ENCODE results near the gene ARHGAP9. TPM values are rescaled to one million over a fixed set of nuclear protein-coding genes. Genes with fewer than 3 reads are reported as not detected.

The ARHGAP9 gene
- total RNA-seq, 1 donor from 2014 or later = 10.0 TPM

DNA sequence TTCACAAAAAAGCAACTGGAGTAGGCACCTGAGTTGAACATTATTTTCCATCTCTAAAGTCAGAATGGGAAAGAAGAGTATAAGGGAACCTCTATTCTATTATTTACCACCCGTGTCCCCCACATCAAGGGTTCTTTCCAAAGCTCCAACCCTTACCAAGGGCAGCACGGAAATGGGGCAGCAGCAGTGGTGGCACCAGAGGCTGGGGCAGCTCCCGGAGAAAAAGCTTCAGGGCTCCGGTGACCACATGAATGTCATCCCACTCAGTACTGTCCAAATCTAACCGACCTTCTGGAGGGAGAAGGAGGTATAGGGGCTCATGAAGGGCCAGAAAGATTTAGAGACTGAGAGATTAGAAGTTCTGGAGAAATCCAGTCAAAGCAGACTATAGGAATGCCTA, 5.8 kb downstream of the ARHGAP9 start:
- no peak for DNase-seq (ENCODE audit: low spot score)

DNA sequence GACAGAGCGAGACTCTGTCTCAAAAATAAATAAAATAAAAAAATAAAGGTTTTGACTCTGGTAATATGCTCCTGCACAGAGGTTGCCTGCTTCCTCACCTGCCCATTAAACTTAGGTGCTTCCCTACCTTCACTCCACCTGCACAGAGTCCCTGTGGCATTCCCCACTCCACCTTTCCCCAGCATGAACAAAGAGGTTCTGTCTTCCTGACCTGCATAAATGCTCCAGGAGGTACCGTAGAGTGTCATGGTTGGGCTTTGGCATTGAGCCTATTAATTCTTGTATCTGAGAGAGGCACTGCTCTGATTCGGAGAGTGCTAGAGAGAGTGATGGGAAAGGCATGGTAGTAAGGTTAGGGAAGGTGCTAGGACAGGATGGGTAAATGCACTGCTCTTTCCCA, 6.3 kb downstream of the ARHGAP9 start:
- no peak for DNase-seq (ENCODE audit: low spot score)

DNA sequence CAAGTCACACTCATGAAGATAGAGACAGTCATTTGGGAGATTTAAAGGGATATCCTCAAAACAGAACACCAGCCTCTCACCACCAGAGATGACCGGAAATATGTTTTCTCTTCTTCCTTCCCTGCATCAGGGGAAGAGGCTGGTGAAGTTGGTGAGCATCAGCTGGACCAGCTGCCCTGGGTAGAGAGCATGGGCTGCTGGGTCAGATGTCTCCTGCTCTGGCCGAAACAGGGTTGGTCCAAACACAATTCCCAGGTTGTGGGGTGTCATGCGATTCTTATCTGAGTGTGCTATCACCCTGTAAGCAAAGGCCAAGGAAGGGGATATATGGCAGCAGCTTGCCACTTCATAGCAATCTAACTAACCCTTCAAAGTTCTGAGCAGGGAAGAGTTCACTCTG, 7.3 kb downstream of the ARHGAP9 start:
- DNase-seq (ENCODE audit: low spot score) = no peak

DNA sequence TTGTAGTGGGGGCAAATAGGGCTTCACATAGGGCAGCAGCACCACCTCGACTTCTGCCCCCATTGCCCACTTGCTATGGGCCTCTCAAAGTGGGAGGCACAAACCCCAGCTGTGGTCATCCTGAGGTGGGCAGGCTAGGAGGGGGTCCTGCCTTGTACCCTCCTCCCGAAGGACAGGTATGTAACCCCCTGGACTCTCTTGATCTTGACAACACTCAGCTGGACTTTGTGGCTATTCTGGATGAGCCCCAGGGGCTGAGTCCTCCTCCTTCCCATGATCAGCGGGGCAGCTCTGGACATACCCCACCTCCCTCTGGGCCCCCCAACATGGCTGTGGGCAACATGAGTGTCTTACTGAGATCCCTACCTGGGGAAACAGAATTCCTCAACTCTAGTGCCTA, 8.0 kb downstream of the ARHGAP9 start:
- no peak for DNase-seq (ENCODE audit: low spot score)

DNA sequence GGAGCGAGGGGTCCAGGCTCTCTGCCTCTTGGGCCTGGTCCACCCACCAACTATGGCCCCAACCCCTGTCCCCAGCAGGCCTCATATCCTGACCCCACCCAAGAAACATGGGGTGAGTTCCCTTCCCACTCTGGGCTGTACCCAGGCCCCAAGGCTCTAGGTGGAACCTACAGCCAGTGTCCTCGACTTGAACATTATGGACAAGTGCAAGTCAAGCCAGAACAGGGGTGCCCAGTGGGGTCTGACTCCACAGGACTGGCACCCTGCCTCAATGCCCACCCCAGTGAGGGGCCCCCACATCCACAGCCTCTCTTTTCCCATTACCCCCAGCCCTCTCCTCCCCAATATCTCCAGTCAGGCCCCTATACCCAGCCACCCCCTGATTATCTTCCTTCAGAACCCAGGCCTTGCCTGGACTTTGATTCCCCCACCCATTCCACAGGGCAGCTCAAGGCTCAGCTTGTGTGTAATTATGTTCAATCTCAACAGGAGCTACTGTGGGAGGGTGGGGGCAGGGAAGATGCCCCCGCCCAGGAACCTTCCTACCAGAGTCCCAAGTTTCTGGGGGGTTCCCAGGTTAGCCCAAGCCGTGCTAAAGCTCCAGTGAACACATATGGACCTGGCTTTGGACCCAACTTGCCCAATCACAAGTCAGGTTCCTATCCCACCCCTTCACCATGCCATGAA, 8.6 kb downstream of the ARHGAP9 start:
- DNase-seq (ENCODE audit: low spot score) = no peak

DNA sequence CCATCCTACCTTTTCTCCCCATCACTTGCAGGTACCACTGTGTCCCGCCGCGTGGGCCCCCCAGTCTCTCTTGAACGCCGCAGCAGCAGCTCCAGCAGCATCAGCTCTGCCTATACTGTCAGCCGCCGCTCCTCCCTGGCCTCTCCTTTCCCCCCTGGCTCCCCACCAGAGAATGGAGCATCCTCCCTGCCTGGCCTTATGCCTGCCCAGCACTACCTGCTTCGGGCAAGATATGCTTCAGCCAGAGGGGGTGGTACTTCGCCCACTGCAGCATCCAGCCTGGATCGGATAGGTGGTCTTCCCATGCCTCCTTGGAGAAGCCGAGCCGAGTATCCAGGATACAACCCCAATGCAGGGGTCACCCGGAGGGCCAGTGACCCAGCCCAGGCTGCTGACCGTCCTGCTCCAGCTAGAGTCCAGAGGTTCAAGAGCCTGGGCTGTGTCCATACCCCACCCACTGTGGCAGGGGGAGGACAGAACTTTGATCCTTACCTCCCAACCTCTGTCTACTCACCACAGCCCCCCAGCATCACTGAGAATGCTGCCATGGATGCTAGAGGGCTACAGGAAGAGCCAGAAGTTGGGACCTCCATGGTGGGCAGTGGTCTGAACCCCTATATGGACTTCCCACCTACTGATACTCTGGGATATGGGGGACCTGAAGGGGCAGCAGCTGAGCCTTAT, 9.2 kb downstream of the ARHGAP9 start:
- DNase-seq (ENCODE audit: low spot score) = no peak

DNA sequence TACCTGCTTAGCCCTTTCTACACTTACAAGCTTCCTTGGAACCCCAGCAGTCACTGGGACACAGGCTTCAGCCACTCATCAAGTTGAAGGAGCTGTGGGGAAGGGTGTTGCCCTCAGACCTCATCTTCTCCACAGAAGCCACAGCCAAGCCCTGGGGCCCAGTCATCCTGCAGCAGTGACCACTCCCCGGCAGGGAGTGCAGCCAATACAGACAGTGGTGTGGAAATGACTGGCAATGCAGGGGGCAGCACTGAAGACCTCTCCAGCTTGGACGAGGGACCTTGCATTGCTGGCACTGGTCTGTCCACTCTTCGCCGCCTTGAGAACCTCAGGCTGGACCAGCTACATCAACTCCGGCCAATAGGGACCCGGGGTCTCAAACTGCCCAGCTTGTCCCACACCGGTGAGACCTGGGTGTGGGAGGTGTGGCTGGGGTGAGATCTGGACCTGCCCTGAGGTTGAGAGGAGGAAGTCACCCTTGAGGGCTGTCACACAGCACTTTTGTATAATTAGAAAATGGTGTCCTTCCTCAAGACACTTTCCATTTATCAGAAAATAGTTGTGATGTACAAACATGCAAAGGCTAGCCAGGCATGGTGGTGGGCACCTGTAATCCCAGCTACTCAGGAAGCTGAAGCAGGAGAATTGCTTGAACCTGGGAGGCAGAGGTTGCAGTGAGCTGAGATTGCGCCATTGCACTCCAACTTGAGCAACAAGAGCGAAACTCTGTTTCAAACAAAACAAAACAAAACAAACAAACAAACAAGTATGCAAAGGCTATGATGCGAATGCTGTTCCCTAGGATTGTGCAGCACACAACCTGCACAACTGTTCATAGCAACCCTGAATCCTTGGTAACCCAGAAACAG, 10.1 kb downstream of the ARHGAP9 start:
- DNase-seq (ENCODE audit: low spot score) = no peak

DNA sequence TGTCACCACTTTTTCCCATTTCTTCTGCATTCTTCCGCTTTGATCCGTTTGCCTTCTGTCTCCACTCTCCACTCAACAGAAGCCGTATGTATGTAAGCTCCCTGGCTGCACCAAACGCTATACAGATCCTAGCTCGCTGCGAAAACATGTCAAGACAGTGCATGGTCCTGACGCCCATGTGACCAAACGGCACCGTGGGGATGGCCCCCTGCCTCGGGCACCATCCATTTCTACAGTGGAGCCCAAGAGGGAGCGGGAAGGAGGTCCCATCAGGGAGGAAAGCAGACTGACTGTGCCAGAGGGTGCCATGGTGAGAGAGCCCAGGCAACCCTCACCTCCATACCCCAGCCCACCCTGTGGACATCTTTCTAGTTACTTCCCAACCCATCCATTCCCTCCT, 11.8 kb downstream of the ARHGAP9 start:
- DNase-seq (ENCODE audit: low spot score) = no peak

DNA sequence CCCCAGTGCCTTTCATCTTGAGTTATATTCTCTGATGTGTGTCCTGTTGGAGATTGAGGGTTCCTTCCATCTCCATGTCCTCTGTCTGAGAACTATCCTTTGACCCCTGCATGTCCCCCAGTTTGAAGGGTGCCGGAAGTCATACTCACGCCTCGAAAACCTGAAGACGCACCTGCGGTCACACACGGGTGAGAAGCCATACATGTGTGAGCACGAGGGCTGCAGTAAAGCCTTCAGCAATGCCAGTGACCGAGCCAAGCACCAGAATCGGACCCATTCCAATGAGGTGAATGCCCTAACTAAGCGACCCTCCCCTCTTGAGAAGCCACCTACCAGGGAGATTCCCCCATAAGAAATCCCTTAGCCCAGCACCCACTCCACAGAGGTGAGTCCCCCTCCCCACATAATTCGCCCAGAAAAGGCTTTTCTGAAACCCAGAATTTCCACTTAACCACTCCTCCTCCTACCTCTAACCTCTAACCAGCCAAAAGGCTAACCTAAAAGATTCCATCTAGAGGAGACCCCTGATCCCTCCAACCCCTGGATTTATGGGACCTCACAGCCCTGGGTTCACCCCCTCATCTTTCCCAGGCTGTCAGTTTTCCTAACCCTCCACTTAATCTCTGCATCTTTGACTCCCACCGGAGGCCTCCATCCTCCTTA, 12.3 kb downstream of the ARHGAP9 start:
- DNase-seq (ENCODE audit: low spot score) = no peak

DNA sequence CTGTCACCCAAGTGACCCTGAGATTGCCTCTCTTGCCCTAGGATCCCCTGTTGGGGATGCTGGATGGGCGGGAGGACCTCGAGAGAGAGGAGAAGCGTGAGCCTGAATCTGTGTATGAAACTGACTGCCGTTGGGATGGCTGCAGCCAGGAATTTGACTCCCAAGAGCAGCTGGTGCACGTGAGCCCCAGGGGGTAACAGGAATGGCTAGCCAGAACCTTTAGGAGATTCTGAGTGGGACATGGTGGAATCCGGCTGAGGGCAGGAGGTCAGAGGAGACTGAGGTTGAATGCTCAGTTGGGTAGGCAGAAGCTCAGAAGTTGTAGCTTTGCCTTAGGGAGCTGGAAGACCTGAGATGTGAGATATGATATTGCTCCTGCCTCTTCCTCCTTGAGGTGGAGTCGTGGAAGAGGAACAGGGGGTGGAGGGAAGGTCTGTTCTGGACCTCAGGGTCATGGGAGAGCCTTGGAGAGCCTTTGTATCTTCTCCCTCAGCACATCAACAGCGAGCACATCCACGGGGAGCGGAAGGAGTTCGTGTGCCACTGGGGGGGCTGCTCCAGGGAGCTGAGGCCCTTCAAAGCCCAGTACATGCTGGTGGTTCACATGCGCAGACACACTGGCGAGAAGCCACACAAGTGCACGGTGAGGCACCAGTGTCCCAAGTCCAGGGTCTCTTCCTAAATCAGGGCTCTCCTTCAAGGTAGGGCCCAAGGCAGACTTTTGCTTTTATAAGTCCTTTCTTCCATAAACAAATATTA, 13.7 kb downstream of the ARHGAP9 start:
- no peak for DNase-seq (ENCODE audit: low spot score)

DNA sequence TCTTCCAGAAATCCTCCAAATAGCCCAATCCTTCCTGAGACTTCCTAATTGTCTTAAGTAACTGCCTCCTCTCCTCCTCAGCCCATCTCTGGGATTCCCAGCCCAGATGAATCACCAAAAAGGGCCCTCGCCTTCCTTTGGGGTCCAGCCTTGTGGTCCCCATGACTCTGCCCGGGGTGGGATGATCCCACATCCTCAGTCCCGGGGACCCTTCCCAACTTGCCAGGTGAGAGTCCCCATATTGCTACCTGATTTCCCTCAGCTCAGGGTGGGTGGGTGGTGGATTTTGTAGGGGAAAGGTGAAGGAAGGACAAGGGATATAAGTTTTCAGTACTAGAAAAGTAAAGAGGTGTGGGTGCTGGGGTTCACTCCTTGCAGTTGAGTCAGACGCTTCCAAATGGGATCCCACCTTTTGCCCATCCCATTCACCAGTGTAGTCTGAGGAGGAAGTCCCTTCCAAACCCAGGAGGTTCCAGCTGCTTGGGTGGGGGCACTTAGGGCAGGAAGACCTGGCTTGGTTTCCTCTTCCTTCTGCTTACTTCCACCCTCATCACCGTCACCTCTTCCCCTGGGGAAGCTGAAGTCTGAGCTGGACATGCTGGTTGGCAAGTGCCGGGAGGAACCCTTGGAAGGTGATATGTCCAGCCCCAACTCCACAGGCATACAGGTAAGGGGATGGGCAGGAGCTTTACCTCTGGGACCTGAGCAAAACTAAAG, 14.5 kb downstream of the ARHGAP9 start:
- DNase-seq (ENCODE audit: low spot score) = no peak

DNA sequence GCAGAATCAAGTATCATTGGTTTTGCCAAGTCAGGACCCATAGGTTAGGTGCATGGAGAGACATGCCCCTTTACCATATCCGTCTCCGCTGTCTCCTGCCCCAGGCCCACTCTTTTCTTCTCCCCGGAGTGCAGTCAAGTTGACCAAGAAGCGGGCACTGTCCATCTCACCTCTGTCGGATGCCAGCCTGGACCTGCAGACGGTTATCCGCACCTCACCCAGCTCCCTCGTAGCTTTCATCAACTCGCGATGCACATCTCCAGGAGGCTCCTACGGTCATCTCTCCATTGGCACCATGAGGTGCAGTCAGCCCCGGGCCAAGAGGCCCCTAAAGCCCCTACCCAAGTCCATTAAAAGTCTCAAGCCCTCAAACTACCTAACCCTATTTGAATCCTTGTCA, 15.1 kb downstream of the ARHGAP9 start:
- no peak for DNase-seq (ENCODE audit: low spot score)

DNA sequence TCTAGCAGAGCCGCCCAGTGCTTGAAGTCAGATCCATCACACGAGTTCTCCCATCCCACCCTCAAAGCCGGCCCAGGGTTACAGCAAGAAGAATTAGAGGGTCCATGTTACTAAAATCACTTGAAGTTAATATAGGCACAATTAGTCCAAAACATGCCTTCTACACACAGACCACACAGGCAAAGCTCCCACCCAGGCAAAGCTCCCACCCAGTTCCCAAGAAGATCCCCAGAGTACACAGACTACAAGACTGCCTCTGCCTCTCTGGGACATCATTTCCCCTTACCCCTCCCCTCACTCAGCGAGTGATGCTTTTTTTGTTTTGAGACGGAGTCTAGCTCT, 16.8 kb downstream of the ARHGAP9 start:
- no peak for DNase-seq (ENCODE audit: low spot score)

DNA sequence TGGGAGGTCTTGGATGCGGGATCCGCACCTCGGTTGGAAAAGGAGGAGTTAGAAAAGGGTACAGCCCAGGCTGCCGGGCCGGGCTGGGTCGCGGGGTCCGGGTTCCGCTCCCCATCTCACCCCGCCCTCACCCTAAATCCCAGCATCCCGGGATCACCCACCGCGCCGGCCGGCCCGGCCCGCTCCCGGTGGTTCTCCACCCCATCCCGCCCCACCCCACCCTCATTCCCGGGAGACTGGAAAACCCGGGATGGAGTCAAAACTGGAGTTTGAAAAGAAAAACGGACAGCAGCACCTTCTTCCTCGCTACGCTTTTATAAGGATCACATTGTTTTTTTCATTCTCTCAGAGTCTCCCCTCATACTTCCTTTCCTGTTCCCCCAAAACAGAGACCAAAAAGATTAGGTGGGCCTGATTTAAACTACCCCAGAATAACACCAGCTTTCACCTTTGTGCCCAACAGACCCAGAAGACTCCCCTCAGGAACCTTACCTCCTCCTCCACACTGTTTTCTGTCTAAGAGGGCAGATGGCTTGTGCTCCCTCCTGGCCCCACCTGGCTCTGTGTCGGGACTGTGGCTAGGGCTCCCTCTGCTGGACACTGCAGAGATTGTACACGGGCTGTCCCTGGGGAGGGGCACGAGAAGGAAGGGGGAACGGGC, 17.3 kb downstream of the ARHGAP9 start:
- peak; percentile 90 for DNase-seq (ENCODE audit: low spot score)

DNA sequence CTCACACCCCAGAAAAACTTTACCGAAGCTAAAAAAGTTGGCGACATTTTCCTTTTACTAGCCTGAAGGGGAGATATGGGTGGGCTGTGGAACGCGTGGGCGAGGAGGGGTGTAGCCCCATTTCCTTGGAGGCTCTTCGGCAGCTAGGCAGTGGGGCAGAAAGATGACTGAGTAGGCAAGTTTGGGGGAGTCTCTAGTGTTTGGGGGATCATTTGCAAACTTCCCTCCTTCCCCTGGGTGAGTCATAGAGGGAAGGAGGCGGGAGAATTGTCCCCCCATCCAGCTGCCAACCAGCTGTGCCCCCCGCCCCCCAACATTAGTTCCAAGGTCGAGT, 17.8 kb downstream of the ARHGAP9 start:
- no peak for DNase-seq (ENCODE audit: low spot score)

DNA sequence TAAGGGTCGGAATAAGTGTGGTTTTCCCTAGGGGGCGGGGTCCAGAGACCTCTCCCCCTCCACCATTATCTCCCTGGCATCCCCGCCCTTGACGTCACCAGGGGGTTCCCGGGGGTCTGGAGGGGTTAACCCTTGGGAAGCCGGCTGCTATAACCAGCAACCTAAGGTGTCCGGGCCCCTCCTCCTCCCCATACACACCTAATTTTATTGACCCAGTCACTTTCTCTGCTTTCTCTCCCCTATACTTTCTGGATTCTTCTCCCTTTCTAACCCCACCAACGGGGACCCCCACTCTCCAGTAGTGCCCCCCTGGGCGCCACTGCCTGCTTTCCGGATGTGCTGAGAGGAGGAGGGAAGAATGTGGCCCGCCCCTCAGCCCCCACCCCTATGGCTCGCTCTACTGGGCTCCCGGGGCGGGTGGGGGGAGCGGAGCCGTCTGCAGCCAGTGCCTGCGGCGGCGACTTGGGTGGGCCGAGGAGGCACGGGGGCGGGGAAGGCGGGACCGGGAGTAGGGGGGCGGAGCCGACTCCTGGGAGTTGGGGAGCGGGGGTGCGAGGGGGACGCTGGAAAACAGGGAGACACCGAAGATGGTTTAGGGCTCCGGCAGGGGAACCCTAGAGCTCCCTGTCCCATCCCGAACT, 18.3 kb downstream of the ARHGAP9 start:
- DNase-seq (ENCODE audit: low spot score) = peak; percentile 73

DNA sequence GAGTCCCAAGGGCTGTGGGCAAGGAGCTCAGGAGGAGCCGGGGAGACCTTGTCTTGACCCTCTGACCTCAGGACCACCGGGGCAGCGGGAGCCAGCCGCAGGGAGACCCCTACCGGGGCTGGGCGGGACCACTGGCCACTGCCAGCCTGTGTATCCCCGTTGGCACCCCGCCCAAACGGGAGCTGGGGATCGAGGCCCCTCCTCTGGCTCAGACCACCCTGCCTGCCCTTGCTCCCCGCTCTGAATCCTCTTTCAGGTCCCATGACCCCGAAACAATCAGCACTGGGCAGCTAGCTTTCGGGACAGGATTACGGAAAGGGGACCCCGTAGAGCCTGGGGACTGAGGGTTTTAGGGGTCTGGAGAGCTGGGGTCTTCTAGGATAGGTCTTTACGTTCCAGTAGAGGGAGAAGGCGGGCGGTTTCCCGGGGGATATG, 18.8 kb downstream of the ARHGAP9 start:
- DNase-seq (ENCODE audit: low spot score) = no peak

DNA sequence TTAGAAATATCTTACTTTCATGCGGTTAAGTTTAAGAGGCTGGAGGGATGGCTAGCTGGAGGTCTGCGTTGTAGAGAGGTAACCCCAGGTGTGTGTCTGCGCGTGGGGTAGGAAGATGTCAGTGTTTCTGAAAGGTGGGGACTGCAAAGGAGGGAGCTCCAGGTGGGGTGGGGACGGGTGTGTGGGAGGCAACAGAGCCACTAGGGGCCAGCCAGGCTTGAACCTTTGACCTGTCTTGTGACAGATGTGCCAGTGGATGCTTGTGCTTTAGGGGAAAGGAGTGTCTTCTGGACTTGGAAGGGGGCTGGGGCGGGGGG, 19.2 kb downstream of the ARHGAP9 start:
- no peak for DNase-seq (ENCODE audit: low spot score)

DNA sequence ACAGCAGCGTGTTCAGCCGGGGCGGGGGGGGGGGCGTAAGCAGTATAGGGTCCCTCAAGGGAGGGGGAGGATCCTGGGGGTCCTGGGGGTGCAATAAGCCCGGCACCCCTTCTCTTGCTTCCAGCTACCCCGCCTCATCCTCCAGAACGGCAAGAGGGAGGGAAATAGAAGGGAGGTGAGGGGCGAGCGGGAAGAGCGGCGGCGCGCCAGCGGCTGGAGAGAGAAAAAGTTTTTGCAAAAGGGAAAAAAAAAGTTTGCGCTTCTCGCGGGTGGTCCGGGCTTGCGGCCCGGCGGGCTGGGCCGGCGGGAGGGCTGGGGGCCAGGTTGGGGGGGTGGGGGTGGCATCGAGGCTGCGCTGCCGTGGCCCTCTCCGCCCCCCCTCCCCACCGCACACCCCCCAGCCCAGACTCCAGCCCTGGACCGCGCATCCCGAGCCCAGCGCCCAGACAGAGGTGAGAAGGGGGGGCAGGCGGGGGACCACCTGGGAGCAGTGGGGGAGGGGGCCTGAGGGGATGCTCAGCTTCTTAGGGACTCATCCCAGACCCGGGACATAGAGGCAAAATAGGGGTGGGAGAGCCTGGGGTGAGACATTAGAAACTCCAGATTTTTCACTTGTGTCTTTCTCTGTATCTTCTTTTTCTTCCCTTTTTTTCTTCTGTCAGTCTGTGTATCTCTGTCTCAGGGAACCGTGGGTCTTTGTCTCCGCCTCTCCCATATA, 19.8 kb downstream of the ARHGAP9 start, which contains the start of gene GLI1:
Gene GLI1 (plus strand): TSS at position 36 of the 718 bp plus-strand sequence. CDS start 3,907 bp downstream, outside the sequence.
- peak; percentile 73 for DNase-seq (ENCODE audit: low spot score)
